ENCODE data around the gene CCND3. TPM values are rescaled to one million over a fixed set of nuclear protein-coding genes. Genes with fewer than 3 reads are reported as not detected.

Gene CCND3
- total RNA-seq, 4 donors from 2014 or later, result 28.9 to 48.7 (median 44.7) TPM

DNA sequence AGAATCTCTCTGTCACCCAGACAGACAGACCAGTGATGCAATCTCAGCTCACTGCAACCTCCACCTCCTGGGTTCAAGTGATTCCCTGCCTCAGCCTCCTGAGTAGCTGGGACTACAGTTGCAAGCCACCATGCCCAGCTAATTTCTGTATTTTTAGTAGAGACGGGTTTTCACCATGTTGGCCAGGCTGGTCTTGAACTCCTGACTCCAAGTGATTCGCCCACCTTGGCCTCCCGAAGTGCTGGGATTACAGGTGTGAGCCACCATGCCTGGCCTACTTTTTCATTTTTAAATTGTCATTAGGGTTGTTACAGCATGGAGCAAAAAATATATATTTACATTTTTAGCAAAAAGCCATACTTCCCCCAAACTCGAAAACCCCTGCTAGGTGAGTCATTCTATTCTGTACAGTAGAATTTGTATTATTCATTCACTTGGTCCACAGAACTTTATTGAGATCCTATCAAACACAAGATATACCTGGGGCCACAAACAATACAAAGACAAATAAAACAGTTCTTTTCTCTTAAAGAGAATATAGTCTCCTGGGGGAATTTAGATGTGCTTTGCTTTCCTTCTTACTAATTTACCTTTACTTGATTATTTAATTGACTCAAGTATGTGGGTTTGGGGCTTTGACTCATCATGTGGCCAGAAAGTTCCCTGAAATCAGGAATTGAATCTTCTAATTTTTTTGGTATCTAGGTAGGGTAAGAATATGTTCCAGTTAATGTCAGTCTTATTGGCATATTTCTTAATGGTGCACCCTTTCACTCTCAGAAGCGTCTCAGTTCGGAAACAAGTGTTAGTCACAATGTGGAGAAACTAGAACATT, 16.6 kb upstream of the CCND3 start:
- H3K27ac ChIP-seq, result no peak overlapping the region
- no peaks in the 10 kb centered on the region for H3K4me1 ChIP-seq
- no peak overlapping the region for H3K4me3 ChIP-seq
- no peaks in the 10 kb centered on the region for H3K9me3 ChIP-seq
- no peak for TF ChIP-seq POLR2A (IDR thresholded peaks at IDR 0.05)
- TF ChIP-seq, protein P1, sequence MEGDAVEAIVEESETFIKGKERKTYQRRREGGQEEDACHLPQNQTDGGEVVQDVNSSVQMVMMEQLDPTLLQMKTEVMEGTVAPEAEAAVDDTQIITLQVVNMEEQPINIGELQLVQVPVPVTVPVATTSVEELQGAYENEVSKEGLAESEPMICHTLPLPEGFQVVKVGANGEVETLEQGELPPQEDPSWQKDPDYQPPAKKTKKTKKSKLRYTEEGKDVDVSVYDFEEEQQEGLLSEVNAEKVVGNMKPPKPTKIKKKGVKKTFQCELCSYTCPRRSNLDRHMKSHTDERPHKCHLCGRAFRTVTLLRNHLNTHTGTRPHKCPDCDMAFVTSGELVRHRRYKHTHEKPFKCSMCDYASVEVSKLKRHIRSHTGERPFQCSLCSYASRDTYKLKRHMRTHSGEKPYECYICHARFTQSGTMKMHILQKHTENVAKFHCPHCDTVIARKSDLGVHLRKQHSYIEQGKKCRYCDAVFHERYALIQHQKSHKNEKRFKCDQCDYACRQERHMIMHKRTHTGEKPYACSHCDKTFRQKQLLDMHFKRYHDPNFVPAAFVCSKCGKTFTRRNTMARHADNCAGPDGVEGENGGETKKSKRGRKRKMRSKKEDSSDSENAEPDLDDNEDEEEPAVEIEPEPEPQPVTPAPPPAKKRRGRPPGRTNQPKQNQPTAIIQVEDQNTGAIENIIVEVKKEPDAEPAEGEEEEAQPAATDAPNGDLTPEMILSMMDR (IDR thresholded peaks at IDR 0.05 in 4 of 5, conservative IDR thresholded peaks at IDR 0.05 in 1 of 5), result no peak
- ATAC-seq (no peak), DNase-seq (no peak)
- intact Hi-C loops (cut with DNase I; ENCODE audit: low total_unique reads), result no loop called here
- in situ Hi-C loops (cut with MboI; ENCODE audit: low sequenced_read_pairs in 4 of 4), result no loop called here
- no peaks in the 10 kb centered on the region for H3K36me3 ChIP-seq
- H3K27me3 ChIP-seq, result no peaks in the 10 kb centered on the region

DNA sequence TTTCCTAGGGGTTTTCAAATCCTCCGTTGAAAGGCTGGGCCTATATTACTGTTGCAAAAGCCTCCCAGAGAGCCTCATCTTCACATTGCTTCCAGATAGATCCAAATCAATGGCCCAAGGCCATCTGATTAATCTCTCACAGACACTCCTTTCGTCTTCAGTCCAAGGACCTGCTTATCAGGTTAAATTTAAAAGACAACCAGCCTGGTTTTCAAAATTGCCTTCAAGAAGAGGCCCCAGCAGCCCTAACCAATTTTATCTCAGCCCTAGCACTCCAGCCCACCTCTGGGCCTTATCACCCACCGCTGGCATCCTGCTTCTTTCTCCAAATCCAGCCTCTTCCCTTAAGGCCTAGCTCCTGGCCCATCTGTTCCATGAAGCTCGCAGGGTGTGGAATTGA, 15.5 kb upstream of the CCND3 start:
- in situ Hi-C loops (cut with MboI; ENCODE audit: low sequenced_read_pairs in 4 of 4), result no loop called here

DNA sequence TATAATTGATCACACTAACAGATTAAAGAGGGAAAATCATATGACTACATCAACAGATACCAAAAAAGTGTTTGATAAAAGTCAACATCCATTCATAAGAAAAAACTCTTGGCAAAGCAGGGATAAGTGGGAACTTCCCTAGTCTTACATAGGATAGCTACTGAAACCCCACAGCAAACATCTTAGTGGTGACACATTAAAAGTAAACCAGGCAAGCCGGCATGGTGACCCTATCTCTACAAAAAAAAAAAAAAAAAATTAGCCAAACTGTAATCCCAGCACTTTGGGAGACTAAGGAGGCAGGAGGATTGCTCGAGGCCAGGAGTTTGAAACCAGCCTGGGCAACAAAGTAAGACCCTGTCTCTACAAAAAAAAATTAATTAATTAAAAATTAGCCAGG, 13.8 kb upstream of the CCND3 start:
- in situ Hi-C loops (cut with MboI; ENCODE audit: low sequenced_read_pairs in 4 of 4) (no loop called here), intact Hi-C loops (cut with DNase I; ENCODE audit: low total_unique reads) (no loop called here)
- H3K36me3 ChIP-seq, result no peaks in the 10 kb centered on the region
- no peak overlapping the region for H3K27ac ChIP-seq
- ATAC-seq, result no peak
- H3K27me3 ChIP-seq, result no peaks in the 10 kb centered on the region
- no peaks in the 10 kb centered on the region for H3K9me3 ChIP-seq
- TF ChIP-seq, protein P1 (IDR thresholded peaks at IDR 0.05 in 4 of 5, conservative IDR thresholded peaks at IDR 0.05 in 1 of 5), result no peak
- TF ChIP-seq POLR2A (IDR thresholded peaks at IDR 0.05), result no peak
- H3K4me3 ChIP-seq, result no peak overlapping the region
- DNase-seq, result no peak
- no peaks in the 10 kb centered on the region for H3K4me1 ChIP-seq

More for the DNA sequence above, 15.5 kb upstream of the CCND3 start:
- Histone ChIP-seq H3K36me3 (no peaks in the 10 kb centered on the region), H3K9me3 (no peaks in the 10 kb centered on the region), H3K4me1 (no peaks in the 10 kb centered on the region), H3K4me3 (no peak overlapping the region), H3K27me3 (no peaks in the 10 kb centered on the region), H3K27ac (no peak overlapping the region)
- DNase-seq (no peak), ATAC-seq (no peak)
- intact Hi-C loops (cut with DNase I; ENCODE audit: low total_unique reads), result no loop called here
- TF ChIP-seq, protein P1 (IDR thresholded peaks at IDR 0.05 in 4 of 5, conservative IDR thresholded peaks at IDR 0.05 in 1 of 5), result no peak
- no peak for TF ChIP-seq POLR2A (IDR thresholded peaks at IDR 0.05)

DNA sequence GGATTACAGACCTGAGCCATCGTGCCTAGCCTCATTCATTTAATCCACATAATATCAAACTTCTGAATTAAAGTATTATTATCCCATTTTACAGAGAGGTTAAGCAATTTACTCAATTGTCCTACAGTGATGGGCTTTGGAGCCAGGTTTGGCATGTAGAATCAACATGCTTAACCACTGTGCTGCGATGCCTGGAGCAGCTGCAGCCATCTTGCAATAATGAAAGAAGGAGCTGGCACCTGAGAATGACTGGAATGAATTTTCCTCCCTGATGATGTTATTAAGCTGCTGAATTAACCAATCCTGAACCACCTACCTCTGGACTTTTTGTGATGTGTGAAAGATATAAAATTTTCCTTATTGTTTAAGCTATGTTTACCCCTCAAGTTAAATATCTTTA, 13.1 kb upstream of the CCND3 start:
- intact Hi-C loops (cut with DNase I; ENCODE audit: low total_unique reads), result no loop called here
- H3K4me3 ChIP-seq, result no peak overlapping the region
- H3K27me3 ChIP-seq, result no peaks in the 10 kb centered on the region
- TF ChIP-seq POLR2A (IDR thresholded peaks at IDR 0.05), result no peak
- ATAC-seq (no peak), DNase-seq (no peak)
- H3K4me1 ChIP-seq, result no peaks in the 10 kb centered on the region
- H3K36me3 ChIP-seq, result no peaks in the 10 kb centered on the region
- in situ Hi-C loops (cut with MboI; ENCODE audit: low sequenced_read_pairs in 4 of 4), result no loop called here
- no peaks in the 10 kb centered on the region for H3K9me3 ChIP-seq
- H3K27ac ChIP-seq, result no peak overlapping the region

DNA sequence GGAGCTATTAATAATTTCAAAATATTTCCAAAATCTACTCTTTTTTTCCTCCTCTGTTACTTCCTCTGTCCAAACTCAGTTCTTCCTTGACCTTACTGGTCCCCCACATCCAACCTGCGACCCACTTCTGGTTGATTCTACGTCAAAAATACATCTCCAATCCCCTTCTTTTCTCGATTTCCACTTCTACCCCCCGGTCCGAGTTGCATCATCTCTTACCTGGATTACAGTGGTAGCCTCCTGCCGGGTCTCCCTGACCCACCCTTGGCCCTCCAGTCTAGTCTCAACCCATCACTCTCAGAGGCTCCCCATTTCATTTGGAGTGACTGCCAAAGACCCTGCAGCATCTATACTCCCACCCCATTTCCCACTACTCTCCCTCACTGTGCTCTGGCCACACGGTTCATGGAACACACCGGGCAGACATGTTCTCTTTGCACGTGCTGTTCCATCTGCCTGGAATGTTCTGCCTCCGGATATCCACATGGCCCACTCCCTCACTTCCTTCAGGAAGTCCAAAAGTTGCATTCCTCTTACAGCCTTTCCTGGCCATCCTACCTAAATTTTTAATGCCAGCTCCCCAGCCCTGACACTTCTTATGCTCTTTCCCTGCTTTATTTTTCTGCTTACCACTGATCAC, 6.1 kb upstream of the CCND3 start:
- Histone ChIP-seq H3K27me3 (no peaks in the 10 kb centered on the region), H3K36me3 (no peaks in the 10 kb centered on the region), H3K4me3 (no peak overlapping the region), H3K4me1 (no peaks in the 10 kb centered on the region), H3K27ac (no peak overlapping the region), H3K9me3 (no peaks in the 10 kb centered on the region)
- DNase-seq (no peak), ATAC-seq (no peak)
- in situ Hi-C loops (cut with MboI; ENCODE audit: low sequenced_read_pairs in 4 of 4) (loop anchor here in 1 of 4 donors (25.0 kb wide), 1 partner anchor 615 kb away; the partner anchor contains the start of gene UBR2), intact Hi-C loops (cut with DNase I; ENCODE audit: low total_unique reads) (no loop called here)
- TF ChIP-seq, protein P1 (IDR thresholded peaks at IDR 0.05 in 4 of 5, conservative IDR thresholded peaks at IDR 0.05 in 1 of 5), result no peak
- no peak for TF ChIP-seq POLR2A (IDR thresholded peaks at IDR 0.05)
